RWPE1 (cell line): ENCODE measurements around the gene LRRC25.

Experiments used
- CTCF ChIA-PET: fragments of 350-600 bp; sonication (Branson Sonifier 250); formaldehyde crosslinking; extraction: SDS; loops from one replicate; lab custom pipeline; 2021; lab: Yijun Ruan, JAX
- POLR2A ChIA-PET: fragments of 400-600 bp; formaldehyde crosslinking; extraction: SDS; loops from one replicate; lab custom pipeline; 2020; ENCODE audit warnings: antibody characterized with exemption; ENCODE audit not compliant: low non-redundant PET; lab: Yijun Ruan, JAX
- DNase-seq: peaks from one replicate; pipeline ENCODE4 v3.0.0; 2012; ENCODE audit warnings: low spot score
- H3K27ac ChIP-seq: fragments of 450-650 bp; 2 replicates; pipeline ENCODE4 v1.5.1; 2017
- TF ChIP-seq, protein P1 (sequence below): fragments of 450-650 bp; conservative IDR thresholded peaks from 2 replicates; pipeline ENCODE4 v1.5.1; 2017; ENCODE audit warnings: low read depth, mild to moderate bottlenecking

Gene LRRC25

DNA sequence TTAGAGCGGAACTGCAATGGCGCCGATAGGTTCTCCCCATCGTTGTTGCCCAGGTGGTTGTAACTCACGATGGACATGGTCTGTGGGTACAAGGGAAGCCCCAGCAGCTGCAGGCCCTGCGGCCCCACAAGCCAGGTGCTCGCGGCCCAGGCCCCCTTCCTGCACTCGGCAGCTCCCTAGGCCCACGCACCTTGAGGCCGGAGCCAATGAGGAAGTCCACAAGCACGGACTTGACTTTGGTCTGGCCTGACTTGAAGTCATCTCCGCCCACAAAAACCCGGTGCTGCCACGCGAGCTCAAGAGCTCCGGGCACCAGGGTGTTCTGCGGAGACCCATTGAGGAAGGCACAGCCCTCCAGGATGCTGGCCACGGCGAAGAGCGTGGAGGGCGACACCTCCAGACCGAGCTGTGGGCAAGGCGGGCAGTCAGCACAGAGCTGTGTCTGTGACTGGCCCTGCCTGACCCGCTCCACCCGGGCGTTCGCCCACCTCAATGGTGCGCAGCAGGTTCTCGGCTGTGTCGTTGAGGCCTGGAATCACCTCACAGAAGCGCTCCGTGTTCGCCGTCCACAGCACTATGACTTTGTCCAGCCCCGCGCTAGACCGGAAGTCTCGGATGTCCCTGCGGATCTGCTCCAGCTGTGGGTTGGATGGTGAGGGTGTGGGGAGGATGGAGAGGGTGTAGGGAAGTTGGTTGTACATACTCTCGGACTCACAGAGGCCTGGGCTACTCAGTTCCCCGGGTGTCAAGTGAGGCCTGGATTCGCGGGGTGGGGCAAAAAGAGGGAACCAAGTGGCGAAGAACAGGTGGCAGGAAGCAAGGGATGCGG lies 38.6 kb upstream of the LRRC25 start:
- POLR2A ChIA-PET: no interaction called here
- H3K27ac ChIP-seq: peak overlapping the region; percentile 94
- DNase-seq: no peak
- TF ChIP-seq, protein P1, sequence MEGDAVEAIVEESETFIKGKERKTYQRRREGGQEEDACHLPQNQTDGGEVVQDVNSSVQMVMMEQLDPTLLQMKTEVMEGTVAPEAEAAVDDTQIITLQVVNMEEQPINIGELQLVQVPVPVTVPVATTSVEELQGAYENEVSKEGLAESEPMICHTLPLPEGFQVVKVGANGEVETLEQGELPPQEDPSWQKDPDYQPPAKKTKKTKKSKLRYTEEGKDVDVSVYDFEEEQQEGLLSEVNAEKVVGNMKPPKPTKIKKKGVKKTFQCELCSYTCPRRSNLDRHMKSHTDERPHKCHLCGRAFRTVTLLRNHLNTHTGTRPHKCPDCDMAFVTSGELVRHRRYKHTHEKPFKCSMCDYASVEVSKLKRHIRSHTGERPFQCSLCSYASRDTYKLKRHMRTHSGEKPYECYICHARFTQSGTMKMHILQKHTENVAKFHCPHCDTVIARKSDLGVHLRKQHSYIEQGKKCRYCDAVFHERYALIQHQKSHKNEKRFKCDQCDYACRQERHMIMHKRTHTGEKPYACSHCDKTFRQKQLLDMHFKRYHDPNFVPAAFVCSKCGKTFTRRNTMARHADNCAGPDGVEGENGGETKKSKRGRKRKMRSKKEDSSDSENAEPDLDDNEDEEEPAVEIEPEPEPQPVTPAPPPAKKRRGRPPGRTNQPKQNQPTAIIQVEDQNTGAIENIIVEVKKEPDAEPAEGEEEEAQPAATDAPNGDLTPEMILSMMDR: no peak
- CTCF ChIA-PET: interaction anchor here (0.6 to 2.0 kb wide), 3 partner anchors 15 to 60 kb away, joined by 3 to 9 read pairs (median 6); no protein-coding TSS in a partner anchor

DNA sequence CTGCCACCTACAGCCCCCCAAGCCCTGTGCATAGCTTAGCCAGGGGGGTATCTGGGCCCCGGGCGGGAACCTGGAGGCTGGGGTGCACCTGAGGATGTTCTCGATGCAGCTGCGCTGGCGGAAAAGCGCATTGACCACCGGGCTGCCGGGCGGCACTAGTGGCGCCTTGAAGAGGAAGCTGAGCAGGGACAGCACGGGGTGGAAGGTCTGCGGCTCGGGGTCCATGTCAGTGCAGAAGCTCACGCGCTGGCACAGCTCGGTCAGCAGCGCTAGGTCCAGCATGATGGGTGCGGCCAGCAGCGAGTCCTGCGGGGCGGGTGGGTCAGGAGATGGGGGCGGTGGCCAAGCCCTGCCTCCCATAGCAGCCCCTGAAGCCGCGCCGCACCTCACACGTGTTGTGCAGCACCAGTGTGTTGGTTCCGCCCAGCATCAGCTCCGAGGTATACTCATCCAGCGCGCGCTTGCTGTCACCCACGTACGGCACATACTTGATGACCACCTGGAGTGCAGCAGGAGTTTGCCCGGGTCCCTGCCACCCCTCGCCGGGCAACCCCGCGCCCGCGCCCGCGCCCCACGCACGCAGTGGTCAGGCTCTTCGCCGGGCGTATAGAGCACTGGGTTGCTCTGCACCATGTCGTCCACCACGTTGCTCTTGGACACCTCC lies 37.9 kb upstream of the LRRC25 start:
- H3K27ac ChIP-seq: peak overlapping the region; percentile 94
- CTCF ChIA-PET: interaction anchor here (1.0 to 2.0 kb wide), 3 partner anchors 16 to 33 kb away, joined by 3 to 9 read pairs (median 5); partner anchors contain the start of gene SSBP4
- no peak for DNase-seq
- TF ChIP-seq, protein P1: no peak
- POLR2A ChIA-PET: no interaction called here

DNA sequence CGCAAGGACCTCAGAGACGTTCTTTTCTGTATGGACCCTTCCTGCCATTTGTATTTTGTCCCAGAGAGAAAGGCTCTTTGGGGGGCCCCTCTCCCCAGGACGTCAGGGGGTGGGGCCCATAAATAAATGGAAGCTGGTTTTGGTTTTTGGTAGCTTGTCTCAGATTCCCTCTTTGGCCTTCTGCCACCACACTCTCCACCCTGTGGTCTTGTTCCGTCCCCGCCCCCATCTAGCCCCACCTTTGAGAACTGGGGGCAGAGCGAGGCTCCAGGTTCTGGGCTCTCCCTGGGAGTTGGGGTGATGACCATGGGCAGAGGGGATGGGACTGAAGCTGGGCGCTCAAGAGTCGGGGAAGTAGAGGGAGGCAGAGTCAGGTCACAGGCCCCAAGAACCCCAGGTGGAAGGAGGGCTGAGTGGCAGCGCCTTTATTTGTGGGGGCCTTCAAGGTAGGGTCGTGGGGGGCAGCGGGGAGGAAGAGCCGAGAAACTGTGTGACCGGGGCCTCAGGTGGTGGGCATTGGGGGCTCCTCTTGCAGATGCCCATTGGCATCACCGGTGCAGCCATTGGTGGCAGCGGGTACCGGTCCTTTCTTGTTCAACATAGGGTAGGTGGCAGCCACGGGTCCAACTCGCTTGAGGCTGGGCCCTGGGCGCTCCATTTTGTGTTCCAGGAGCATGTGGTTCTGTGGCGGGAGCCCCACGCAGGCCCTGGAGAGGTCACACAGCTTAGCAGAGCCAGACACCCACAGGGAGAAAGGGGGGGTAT lies 37.2 kb upstream of the LRRC25 start:
- POLR2A ChIA-PET: no interaction called here
- TF ChIP-seq, protein P1: no peak
- H3K27ac ChIP-seq: peak overlapping the region; percentile 94
- no peak for DNase-seq
- CTCF ChIA-PET: interaction anchor here (0.5 to 1.0 kb wide), 4 partner anchors 15 to 191 kb away, joined by 3 to 5 read pairs (median 4); partner anchors contain the start of gene SSBP4

DNA sequence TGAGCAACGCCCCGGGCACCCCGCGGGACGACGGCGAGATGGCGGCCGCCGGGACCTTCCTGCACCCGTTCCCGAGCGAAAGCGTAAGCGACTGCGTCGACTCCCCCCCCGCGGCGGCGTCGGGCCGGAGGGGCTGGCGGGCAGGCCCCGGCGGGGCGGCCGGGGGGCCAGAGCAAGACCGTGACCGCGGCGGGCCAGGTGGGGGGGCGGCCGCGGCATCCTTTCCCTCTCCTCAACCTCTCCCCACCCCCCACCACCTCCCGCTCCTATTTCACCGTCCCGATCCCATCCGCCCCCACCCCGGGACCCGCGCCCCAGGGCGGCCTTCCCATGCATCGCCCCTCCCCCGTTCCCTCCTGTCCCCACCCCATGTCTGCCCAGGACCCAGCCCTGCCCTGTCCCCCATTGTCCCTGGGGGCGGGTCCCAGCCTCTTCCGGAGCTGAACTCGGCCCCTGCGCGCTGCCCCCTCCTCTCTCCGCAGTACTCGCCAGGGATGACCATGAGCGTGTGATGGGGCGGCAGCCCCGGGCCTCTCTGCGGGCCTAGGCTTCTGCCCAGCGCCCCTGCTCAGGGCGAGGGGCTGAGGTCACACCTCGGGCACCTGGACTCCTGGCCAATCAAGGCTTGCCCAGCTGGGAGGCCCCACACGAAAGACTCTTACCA lies 36.4 kb upstream of the LRRC25 start:
- H3K27ac ChIP-seq: peak overlapping the region; percentile 94
- no peak for DNase-seq
- CTCF ChIA-PET: interaction anchor here (1.0 kb wide), 2 partner anchors 15 to 17 kb away, joined by 4 to 5 read pairs; partner anchors contain the start of gene SSBP4
- TF ChIP-seq, protein P1: no peak
- POLR2A ChIA-PET: no interaction called here

DNA sequence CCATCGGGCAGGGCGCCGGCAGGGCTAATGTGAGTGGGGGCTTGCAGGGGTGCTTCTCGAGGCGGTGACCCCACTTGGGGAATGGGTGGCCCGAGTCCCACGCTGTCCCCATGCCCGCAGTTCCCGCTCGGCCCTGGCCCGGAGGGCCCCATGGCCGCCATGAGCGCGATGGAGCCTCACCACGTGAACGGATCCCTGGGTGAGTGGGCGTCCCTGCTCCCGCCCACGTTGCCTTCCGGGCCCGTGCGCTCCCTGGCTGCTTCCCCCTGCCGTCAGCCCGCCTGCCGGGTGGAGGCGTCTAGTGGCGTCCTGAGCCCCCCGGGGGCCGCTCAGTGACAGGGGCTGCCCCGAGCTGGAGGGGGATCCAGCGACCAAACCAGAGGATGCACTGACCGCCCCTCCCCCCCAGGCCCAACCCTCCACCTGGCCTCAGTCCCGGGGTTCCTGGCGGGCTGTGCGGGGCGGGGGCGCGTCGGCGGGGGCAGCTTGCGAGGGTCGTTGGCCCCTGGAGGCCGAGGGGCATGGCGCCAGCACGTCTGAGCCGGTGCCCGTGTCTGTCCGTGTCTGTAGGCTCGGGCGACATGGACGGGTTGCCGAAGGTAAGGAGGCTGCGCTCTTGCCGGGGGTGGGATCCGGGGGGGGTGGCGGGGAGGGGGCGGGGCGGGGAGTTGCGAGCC lies 35.7 kb upstream of the LRRC25 start:
- CTCF ChIA-PET: interaction anchor here (1.0 kb wide), 1 partner anchor 18 kb away, joined by 4 read pairs; no protein-coding TSS in a partner anchor
- no peak for DNase-seq
- peak overlapping the region; percentile 94 for H3K27ac ChIP-seq
- POLR2A ChIA-PET: interaction anchor here (0.6 kb wide), 1 partner anchor 18 kb away, joined by 3 read pairs; no protein-coding TSS in a partner anchor
- TF ChIP-seq, protein P1: no peak
